Measurements from ENCODE around the gene SMAD4.
"Not testable (repeated sequence)": the region's sequence is repeated elsewhere in the genome, so short reads cannot be mapped to it uniquely, and the experiment has no call there.

DNA sequence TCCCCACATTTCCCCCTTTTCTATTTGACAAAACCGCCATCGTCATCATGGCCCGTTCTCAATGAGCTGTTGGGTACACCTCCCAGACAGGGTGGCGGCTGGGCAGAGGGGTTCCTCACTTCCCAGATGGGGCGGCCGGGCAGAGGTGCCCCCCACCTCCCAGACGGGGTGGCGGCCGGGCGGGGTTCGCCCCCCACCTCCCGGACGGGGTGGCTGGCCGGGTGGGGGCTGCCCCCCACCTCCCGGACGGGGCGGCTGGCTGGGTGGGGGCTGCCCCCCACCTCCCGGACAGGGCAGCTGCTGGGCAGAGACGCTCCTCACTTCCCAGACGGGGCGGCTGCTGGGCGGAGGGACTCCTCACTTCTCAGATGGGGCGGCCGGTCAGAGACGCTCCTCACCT lies 87.0 kb downstream of the SMAD4 start:
- TF ChIP-seq, protein P1, sequence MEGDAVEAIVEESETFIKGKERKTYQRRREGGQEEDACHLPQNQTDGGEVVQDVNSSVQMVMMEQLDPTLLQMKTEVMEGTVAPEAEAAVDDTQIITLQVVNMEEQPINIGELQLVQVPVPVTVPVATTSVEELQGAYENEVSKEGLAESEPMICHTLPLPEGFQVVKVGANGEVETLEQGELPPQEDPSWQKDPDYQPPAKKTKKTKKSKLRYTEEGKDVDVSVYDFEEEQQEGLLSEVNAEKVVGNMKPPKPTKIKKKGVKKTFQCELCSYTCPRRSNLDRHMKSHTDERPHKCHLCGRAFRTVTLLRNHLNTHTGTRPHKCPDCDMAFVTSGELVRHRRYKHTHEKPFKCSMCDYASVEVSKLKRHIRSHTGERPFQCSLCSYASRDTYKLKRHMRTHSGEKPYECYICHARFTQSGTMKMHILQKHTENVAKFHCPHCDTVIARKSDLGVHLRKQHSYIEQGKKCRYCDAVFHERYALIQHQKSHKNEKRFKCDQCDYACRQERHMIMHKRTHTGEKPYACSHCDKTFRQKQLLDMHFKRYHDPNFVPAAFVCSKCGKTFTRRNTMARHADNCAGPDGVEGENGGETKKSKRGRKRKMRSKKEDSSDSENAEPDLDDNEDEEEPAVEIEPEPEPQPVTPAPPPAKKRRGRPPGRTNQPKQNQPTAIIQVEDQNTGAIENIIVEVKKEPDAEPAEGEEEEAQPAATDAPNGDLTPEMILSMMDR (IDR thresholded peaks at IDR 0.05 in 8 of 11, conservative IDR thresholded peaks at IDR 0.05 in 3 of 11): not testable (repeated sequence)
- TF ChIP-seq POLR2A, POLR2AphosphoS5 (IDR thresholded peaks at IDR 0.05): not testable (repeated sequence)
